Measurements from ENCODE around the gene PON3. TPM values are rescaled to one million over a fixed set of nuclear protein-coding genes. Genes with fewer than 3 reads are reported as not detected.

The PON3 gene
- total RNA-seq, 2 donors from 2014 or later: 3.0 to 3.5 TPM

- Histone ChIP-seq H3K4me1 (no peaks in the 10 kb centered on the region), H3K36me3 (no peaks in the 10 kb centered on the region), H3K27me3 (no peaks in the 10 kb centered on the region), H3K9me3 (no peaks in the 10 kb centered on the region), H3K4me3 (no peak overlapping the region), H3K27ac (no peak overlapping the region), H3K9ac (ENCODE audit: low read depth in 2 of 2, low read length in 2 of 2) (no peak overlapping the region)
- no peak for TF ChIP-seq CTCF (IDR thresholded peaks at IDR 0.05)
- no peak for DNase-seq
- intact Hi-C loops (cut with DNase I): no loop called here
Measured at GRCh38 chr7:95322396-95322795, 73.8 kb downstream of the PON3 start.

GRCh38 chr7:95321720-95322119, 74.5 kb downstream of the PON3 start:
- H3K4me3 ChIP-seq: no peak overlapping the region
- no peak for DNase-seq

DNA sequence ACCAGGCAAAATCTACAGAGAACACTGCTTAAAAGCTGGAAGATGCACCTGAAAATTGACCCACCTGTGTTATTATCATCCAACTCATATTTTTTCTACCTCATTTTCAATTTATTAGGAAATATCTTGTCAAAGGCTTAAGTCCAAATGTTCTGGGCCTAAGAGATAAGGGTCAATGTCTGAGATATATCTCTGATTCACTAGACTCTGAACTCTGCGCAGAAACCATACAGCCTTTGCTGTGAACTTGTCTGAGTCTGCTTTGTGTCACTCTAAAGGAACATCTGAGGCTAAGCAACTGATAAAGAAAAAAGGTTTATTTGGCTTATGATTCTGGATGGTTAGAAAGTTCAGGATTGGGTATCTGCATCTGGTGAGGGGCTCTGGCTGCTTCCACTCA, 75.5 kb downstream of the PON3 start:
- H3K4me1 ChIP-seq: no peaks in the 10 kb centered on the region
- DNase-seq: no peak
- no peak for TF ChIP-seq CTCF (IDR thresholded peaks at IDR 0.05)
- no peak overlapping the region for H3K9ac ChIP-seq (ENCODE audit: low read depth in 2 of 2, low read length in 2 of 2)
- intact Hi-C loops (cut with DNase I): no loop called here
- H3K27me3 ChIP-seq: no peaks in the 10 kb centered on the region
- H3K9me3 ChIP-seq: no peaks in the 10 kb centered on the region
- H3K27ac ChIP-seq: no peak overlapping the region
- no peak overlapping the region for H3K4me3 ChIP-seq
- H3K36me3 ChIP-seq: no peaks in the 10 kb centered on the region

More at GRCh38 chr7:95321720-95322119, 74.5 kb downstream of the PON3 start:
- H3K4me1 ChIP-seq: no peaks in the 10 kb centered on the region
- H3K9me3 ChIP-seq: no peaks in the 10 kb centered on the region
- H3K27me3 ChIP-seq: no peaks in the 10 kb centered on the region
- H3K9ac ChIP-seq (ENCODE audit: low read depth in 2 of 2, low read length in 2 of 2): no peak overlapping the region
- no peaks in the 10 kb centered on the region for H3K36me3 ChIP-seq
- no peak overlapping the region for H3K27ac ChIP-seq
- intact Hi-C loops (cut with DNase I): no loop called here
- no peak for TF ChIP-seq CTCF (IDR thresholded peaks at IDR 0.05)

- Histone ChIP-seq H3K4me3 (no peak overlapping the region), H3K4me1 (no peaks in the 10 kb centered on the region), H3K36me3 (no peaks in the 10 kb centered on the region), H3K27me3 (no peaks in the 10 kb centered on the region), H3K9me3 (no peaks in the 10 kb centered on the region), H3K27ac (no peak overlapping the region), H3K9ac (ENCODE audit: low read depth in 2 of 2, low read length in 2 of 2) (no peak overlapping the region)
- intact Hi-C loops (cut with DNase I): no loop called here
- no peak for DNase-seq
- no peak for TF ChIP-seq CTCF (IDR thresholded peaks at IDR 0.05)
Measured at GRCh38 chr7:95319570-95319969, 76.6 kb downstream of the PON3 start.

GRCh38 chr7:95318501-95319100, 77.6 kb downstream of the PON3 start:
- no peaks in the 10 kb centered on the region for H3K9me3 ChIP-seq
- no peak for TF ChIP-seq CTCF (IDR thresholded peaks at IDR 0.05)
- no peaks in the 10 kb centered on the region for H3K36me3 ChIP-seq
- no peak overlapping the region for H3K27ac ChIP-seq
- no peaks in the 10 kb centered on the region for H3K27me3 ChIP-seq
- no peak overlapping the region for H3K4me3 ChIP-seq
- DNase-seq: no peak
- H3K9ac ChIP-seq (ENCODE audit: low read depth in 2 of 2, low read length in 2 of 2): no peak overlapping the region
- intact Hi-C loops (cut with DNase I): no loop called here
- H3K4me1 ChIP-seq: no peaks in the 10 kb centered on the region

Measured in colonic mucosa (tissue), 4 donors.